ENCODE results near the gene RAB20. TPM values are rescaled to one million over a fixed set of nuclear protein-coding genes. Genes with fewer than 3 reads are reported as not detected.

Gene RAB20
- total RNA-seq, 1 experiment from 2014 or later: 14.3 TPM

GRCh38 chr13:110531671-110532083 lies 29.8 kb downstream of the RAB20 start (continued):
- TF ChIP-seq USF1 (CRISPR knock-in tag; IDR thresholded peaks at IDR 0.05): no peak
- TF ChIP-seq, protein P1, sequence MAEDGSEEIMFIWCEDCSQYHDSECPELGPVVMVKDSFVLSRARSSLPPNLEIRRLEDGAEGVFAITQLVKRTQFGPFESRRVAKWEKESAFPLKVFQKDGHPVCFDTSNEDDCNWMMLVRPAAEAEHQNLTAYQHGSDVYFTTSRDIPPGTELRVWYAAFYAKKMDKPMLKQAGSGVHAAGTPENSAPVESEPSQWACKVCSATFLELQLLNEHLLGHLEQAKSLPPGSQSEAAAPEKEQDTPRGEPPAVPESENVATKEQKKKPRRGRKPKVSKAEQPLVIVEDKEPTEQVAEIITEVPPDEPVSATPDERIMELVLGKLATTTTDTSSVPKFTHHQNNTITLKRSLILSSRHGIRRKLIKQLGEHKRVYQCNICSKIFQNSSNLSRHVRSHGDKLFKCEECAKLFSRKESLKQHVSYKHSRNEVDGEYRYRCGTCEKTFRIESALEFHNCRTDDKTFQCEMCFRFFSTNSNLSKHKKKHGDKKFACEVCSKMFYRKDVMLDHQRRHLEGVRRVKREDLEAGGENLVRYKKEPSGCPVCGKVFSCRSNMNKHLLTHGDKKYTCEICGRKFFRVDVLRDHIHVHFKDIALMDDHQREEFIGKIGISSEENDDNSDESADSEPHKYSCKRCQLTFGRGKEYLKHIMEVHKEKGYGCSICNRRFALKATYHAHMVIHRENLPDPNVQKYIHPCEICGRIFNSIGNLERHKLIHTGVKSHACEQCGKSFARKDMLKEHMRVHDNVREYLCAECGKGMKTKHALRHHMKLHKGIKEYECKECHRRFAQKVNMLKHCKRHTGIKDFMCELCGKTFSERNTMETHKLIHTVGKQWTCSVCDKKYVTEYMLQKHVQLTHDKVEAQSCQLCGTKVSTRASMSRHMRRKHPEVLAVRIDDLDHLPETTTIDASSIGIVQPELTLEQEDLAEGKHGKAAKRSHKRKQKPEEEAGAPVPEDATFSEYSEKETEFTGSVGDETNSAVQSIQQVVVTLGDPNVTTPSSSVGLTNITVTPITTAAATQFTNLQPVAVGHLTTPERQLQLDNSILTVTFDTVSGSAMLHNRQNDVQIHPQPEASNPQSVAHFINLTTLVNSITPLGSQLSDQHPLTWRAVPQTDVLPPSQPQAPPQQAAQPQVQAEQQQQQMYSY (CRISPR knock-in tag; IDR thresholded peaks at IDR 0.05): no peak

DNA sequence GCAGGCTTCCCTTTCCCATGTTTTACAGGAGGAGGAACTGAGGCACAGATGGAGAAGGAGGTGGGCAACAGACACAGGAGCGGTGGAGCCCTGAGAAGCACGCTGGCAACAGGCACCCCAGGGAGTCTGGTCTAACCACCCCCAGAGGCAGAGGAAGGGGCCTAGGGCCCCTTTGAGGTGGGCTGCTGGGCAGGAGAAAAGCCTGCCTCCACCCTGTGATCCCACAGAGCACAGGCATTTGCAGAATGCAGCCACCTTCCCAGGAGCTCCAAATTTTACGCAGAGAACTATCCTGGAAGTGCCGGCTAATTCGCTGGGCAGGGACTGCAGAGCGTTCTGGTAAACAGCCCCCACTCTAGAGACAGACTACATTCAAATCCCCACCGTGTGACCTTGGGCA lies 30.4 kb downstream of the RAB20 start:
- H3K4me3 Mint-ChIP-seq: no peak overlapping the region
- ATAC-seq: peak; percentile 40
- TF ChIP-seq ZNF423 (CRISPR knock-in tag; IDR thresholded peaks at IDR 0.05): peak; percentile 18; the same call in 1 of the 2 replicates
- no peak for TF ChIP-seq JAZF1 (CRISPR knock-in tag; IDR thresholded peaks at IDR 0.05)
- DNase-seq (ENCODE audit: low spot score): no peak
- H3K36me3 Mint-ChIP-seq: no peaks in the 10 kb centered on the region
- ChIA-PET CTCF (interaction anchor here (1.6 to 3.1 kb wide), 2 partner anchors 13 to 75 kb away, joined by 3 to 16 read pairs; no protein-coding TSS in a partner anchor), POLR2A (no interaction called here)
- no peaks in the 10 kb centered on the region for H3K9me3 Mint-ChIP-seq
- peaks cover 45% of the 10 kb centered on the region for H3K4me1 Mint-ChIP-seq
- H3K27me3 Mint-ChIP-seq (ENCODE audit: low read depth): no peaks in the 10 kb centered on the region; the same call in 1 of the 2 replicates
- peak overlapping the region; percentile 92 for H3K27ac Mint-ChIP-seq

DNA sequence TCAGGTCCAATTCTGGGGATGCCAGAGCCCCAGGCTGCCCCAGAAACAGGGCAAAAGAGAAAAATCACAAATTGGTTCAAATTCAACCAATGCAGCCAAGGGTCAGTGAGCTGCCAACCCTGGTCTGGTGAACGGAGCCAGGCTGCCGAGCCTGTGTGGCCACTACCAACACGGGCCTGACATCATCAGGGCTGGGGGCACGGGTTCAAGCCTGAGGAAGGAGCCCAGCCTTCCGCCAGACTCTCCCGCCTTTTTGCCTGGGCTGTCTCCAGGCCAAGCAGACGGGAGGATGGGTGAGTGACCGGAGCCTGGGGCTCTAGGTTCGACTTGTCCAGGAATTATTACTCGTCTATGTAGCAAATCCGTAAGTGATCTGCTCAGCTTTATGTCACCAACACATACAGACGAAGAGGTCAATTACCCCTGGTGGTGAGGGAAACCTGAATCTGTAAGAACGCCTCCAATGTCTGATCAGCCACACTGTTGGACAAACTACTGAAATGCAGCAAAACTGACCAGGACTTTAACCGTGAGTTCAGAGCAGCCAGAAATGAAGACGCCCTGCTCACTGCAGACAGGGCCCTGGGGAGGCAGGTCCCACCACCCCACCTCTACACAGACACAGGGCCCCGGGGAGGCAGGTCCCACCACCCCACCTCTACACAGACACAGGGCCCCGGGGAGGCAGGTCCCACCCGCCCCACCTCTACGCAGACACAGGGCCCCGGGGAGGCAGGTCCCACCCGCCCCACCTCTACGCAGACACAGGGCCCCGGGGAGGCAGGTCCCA lies 31.8 kb downstream of the RAB20 start:
- no peaks in the 10 kb centered on the region; the same call in 1 of the 2 replicates for H3K27me3 Mint-ChIP-seq (ENCODE audit: low read depth)
- DNase-seq (ENCODE audit: low spot score) (no peak), ATAC-seq (no peak)
- no peak overlapping the region for H3K4me3 Mint-ChIP-seq
- H3K36me3 Mint-ChIP-seq: no peaks in the 10 kb centered on the region
- peak overlapping the region; percentile 72 for H3K27ac Mint-ChIP-seq
- CTCF ChIA-PET: no interaction called here
- POLR2A ChIA-PET: no interaction called here
- TF ChIP-seq, protein P2, sequence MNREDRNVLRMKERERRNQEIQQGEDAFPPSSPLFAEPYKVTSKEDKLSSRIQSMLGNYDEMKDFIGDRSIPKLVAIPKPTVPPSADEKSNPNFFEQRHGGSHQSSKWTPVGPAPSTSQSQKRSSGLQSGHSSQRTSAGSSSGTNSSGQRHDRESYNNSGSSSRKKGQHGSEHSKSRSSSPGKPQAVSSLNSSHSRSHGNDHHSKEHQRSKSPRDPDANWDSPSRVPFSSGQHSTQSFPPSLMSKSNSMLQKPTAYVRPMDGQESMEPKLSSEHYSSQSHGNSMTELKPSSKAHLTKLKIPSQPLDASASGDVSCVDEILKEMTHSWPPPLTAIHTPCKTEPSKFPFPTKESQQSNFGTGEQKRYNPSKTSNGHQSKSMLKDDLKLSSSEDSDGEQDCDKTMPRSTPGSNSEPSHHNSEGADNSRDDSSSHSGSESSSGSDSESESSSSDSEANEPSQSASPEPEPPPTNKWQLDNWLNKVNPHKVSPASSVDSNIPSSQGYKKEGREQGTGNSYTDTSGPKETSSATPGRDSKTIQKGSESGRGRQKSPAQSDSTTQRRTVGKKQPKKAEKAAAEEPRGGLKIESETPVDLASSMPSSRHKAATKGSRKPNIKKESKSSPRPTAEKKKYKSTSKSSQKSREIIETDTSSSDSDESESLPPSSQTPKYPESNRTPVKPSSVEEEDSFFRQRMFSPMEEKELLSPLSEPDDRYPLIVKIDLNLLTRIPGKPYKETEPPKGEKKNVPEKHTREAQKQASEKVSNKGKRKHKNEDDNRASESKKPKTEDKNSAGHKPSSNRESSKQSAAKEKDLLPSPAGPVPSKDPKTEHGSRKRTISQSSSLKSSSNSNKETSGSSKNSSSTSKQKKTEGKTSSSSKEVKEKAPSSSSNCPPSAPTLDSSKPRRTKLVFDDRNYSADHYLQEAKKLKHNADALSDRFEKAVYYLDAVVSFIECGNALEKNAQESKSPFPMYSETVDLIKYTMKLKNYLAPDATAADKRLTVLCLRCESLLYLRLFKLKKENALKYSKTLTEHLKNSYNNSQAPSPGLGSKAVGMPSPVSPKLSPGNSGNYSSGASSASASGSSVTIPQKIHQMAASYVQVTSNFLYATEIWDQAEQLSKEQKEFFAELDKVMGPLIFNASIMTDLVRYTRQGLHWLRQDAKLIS (CRISPR knock-in tag; IDR thresholded peaks at IDR 0.05; ENCODE audit: borderline replicate concordance): no peak
- peaks cover 56% of the 10 kb centered on the region for H3K4me1 Mint-ChIP-seq
- no peaks in the 10 kb centered on the region for H3K9me3 Mint-ChIP-seq

DNA sequence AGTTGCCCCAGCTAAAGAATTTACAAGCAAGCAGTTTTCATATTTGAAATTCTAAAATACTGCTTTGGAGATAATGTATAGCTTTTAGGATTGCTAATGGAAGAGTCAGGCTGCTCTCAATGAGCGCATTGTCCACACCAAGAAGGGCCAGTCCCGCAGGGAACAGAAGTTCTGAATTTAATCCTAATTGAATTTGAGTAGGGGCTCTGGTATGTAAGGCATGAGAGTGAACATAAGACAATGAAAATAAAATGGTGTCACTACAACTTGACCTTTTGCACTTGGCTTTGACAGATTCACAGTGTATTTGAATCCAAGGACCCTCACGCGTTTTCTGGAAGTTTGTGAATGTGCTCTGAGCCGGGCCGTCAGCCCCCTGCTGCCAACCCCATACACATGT lies 32.6 kb downstream of the RAB20 start:
- ATAC-seq (no peak; the same call in 1 of the 2 replicates), DNase-seq (ENCODE audit: low spot score) (no peak)
- CTCF ChIA-PET: interaction anchor here (1.8 kb wide), 1 partner anchor 73 kb away, joined by 23 read pairs; no protein-coding TSS in a partner anchor
- TF ChIP-seq SP1 (CRISPR knock-in tag; conservative IDR thresholded peaks at IDR 0.05): no peak
- Mint-ChIP-seq H3K4me3 (no peak overlapping the region), H3K27me3 (ENCODE audit: low read depth) (no peaks in the 10 kb centered on the region; the same call in 1 of the 2 replicates), H3K27ac (peak overlapping the region; percentile 63; the same call in 1 of the 2 replicates), H3K4me1 (peaks cover 53% of the 10 kb centered on the region), H3K9me3 (no peaks in the 10 kb centered on the region), H3K36me3 (no peaks in the 10 kb centered on the region; the same call in 1 of the 2 replicates)
- POLR2A ChIA-PET: no interaction called here

GRCh38 chr13:110528371-110528770 lies 33.2 kb downstream of the RAB20 start:
- POLR2A ChIA-PET: no interaction called here
- DNase-seq (ENCODE audit: low spot score): no peak
- H3K4me1 Mint-ChIP-seq: peaks cover 53% of the 10 kb centered on the region
- H3K27me3 Mint-ChIP-seq (ENCODE audit: low read depth): no peaks in the 10 kb centered on the region; the same call in 1 of the 2 replicates
- peaks cover 2% of the 10 kb centered on the region; the same call in 1 of the 2 replicates for H3K36me3 Mint-ChIP-seq
- H3K9me3 Mint-ChIP-seq: no peaks in the 10 kb centered on the region
- peak overlapping the region; percentile 91 for H3K27ac Mint-ChIP-seq
- CTCF ChIA-PET: interaction anchor here (1.8 kb wide), 1 partner anchor 73 kb away, joined by 23 read pairs; no protein-coding TSS in a partner anchor
- H3K4me3 Mint-ChIP-seq: no peak overlapping the region
- ATAC-seq: no peak
- TF ChIP-seq FOXP4 (CRISPR knock-in tag; IDR thresholded peaks at IDR 0.05): no peak
- no peak for TF ChIP-seq CBFB (CRISPR knock-in tag; IDR thresholded peaks at IDR 0.05; ENCODE audit: low read depth)
- TF ChIP-seq ZNF121 (CRISPR knock-in tag; IDR thresholded peaks at IDR 0.05): no peak
- TF ChIP-seq ATF1 (CRISPR knock-in tag; IDR thresholded peaks at IDR 0.05): no peak
- TF ChIP-seq ZNF317 (CRISPR knock-in tag; IDR thresholded peaks at IDR 0.05; ENCODE audit: borderline replicate concordance, low read depth): no peak
- no peak for TF ChIP-seq JAZF1 (CRISPR knock-in tag; IDR thresholded peaks at IDR 0.05)
- no peak for TF ChIP-seq ETV6 (CRISPR knock-in tag; IDR thresholded peaks at IDR 0.05)
- TF ChIP-seq, protein P3, sequence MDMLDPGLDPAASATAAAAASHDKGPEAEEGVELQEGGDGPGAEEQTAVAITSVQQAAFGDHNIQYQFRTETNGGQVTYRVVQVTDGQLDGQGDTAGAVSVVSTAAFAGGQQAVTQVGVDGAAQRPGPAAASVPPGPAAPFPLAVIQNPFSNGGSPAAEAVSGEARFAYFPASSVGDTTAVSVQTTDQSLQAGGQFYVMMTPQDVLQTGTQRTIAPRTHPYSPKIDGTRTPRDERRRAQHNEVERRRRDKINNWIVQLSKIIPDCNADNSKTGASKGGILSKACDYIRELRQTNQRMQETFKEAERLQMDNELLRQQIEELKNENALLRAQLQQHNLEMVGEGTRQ (CRISPR knock-in tag; IDR thresholded peaks at IDR 0.05): no peak
